ENCODE results near the gene NEUROD2. TPM values are rescaled to one million over a fixed set of nuclear protein-coding genes. Genes with fewer than 3 reads are reported as not detected.
A peak's percentile ranks its signal among the peaks of the same experiment; 100 is the strongest.

NEUROD2 gene
- total and polyA plus RNA-seq, 2 experiments from 2014 or later: not detected

DNA sequence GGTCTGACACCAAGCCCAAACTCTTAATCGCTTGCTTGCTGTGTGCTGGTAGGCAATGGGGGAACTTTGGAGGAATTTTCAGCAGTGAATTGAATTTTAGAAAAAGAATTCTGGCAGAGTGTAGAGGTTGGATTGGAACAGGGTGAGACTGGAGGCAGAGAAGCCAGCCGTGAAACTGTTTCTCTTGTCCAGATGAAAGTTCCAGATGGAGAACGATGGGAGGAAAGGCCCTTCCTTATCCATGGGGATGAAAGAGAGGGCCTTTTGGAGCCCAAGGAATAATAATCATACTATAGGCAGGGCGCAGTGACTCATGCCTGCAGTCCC is 26.0 kb downstream of the NEUROD2 start (continued):
- TF ChIP-seq, protein P1, sequence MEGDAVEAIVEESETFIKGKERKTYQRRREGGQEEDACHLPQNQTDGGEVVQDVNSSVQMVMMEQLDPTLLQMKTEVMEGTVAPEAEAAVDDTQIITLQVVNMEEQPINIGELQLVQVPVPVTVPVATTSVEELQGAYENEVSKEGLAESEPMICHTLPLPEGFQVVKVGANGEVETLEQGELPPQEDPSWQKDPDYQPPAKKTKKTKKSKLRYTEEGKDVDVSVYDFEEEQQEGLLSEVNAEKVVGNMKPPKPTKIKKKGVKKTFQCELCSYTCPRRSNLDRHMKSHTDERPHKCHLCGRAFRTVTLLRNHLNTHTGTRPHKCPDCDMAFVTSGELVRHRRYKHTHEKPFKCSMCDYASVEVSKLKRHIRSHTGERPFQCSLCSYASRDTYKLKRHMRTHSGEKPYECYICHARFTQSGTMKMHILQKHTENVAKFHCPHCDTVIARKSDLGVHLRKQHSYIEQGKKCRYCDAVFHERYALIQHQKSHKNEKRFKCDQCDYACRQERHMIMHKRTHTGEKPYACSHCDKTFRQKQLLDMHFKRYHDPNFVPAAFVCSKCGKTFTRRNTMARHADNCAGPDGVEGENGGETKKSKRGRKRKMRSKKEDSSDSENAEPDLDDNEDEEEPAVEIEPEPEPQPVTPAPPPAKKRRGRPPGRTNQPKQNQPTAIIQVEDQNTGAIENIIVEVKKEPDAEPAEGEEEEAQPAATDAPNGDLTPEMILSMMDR (conservative IDR thresholded peaks at IDR 0.05; ENCODE audit: low read depth in 2 of 2): no peak
- no peak for TF ChIP-seq CREB1 (CRISPR knock-in tag; IDR thresholded peaks at IDR 0.05; ENCODE audit: low read depth)

DNA sequence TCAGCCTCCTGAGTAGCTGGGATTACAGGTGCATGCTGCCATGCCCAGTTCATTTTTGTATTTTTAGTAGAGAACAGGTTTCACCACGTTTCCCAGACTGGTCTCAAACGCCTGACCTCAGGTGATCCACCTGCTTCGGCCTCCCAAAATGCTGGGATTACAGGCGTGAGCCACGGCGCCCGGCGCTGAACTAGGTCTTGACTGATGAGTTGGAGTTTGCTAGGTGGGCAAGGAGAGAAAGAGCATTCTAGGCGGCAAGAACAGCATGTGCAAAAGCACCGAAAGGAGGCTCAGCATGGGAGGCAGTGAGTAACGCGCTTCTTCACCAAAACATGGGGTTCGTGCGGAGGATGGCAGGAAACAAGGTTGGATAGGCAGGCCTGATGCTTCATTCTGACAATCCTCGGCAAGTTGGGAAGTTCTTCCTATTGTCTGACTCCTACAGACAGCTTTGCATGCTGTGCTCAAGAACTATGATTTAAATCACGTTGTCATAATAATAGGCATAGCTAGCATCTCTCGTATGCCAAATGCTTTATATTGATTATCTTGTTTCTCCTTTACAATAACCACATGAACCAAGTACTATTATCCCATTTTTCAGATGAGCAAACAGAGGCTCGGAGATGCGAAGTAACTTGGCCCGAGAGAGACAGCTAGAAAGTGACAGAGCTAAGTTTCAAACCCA is 26.5 kb downstream of the NEUROD2 start:
- H3K4me2 ChIP-seq: no peak overlapping the region
- Mint-ChIP-seq H3K4me1 (peaks cover 36% of the 10 kb centered on the region), H3K9me3 (no peaks in the 10 kb centered on the region), H3K4me3 (no peak overlapping the region), H3K27ac (no peak overlapping the region), H3K36me3 (ENCODE audit: low read depth) (no peaks in the 10 kb centered on the region), H3K27me3 (ENCODE audit: insufficient read depth, low read depth, poor library complexity) (peaks cover 13% of the 10 kb centered on the region)
- no peak overlapping the region for H2AFZ ChIP-seq
- TF ChIP-seq JUNB (IDR thresholded peaks at IDR 0.05; ENCODE audit: unreplicated experiment) (no peak), ZNF331 (CRISPR knock-in tag; IDR thresholded peaks at IDR 0.05; ENCODE audit: low read depth) (no peak)
- H3F3A ChIP-seq (replicated peaks; ENCODE audit: low read depth): peaks cover 6% of the 10 kb centered on the region; the same call in 1 of the 2 replicates
- H3K79me2 ChIP-seq (replicated peaks; ENCODE audit: insufficient read depth): no peaks in the 10 kb centered on the region
- no peak overlapping the region for H3K4me3 ChIP-seq
- DNase-seq (ENCODE audit: low spot score) (no peak), ATAC-seq (no peak)
- H3K36me3 ChIP-seq (ENCODE audit: insufficient read depth): no peaks in the 10 kb centered on the region
- no peaks in the 10 kb centered on the region for H4K20me1 ChIP-seq (replicated peaks; ENCODE audit: insufficient read depth)
- no peaks in the 10 kb centered on the region for H3K9me2 ChIP-seq (ENCODE audit: insufficient read depth)
- no peak overlapping the region for H3K27ac ChIP-seq (ENCODE audit: low read depth)
- no peaks in the 10 kb centered on the region for H3K27me3 ChIP-seq (ENCODE audit: insufficient read depth)
- peaks cover 35% of the 10 kb centered on the region for H3K4me1 ChIP-seq (ENCODE audit: insufficient read depth)

DNA sequence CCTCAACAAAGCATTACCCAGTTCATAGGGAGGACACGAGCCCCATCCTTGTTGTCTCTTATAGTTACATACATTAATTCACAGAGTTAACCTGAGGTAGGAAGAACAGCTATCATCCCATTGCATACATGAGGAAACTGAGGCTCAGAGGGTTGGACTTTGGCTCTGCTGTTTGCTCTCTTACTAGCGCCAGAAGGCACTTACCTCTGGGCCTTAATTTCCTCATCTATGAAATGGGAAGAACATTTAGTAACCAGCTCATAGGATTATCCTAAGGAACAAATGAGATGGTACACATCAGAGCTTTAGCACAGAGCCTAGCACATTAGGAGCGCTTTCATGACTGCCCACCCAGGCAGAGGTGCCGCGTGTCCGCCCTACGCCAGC is 27.6 kb downstream of the NEUROD2 start:
- peak overlapping the region; percentile 86 for H2AFZ ChIP-seq
- no peaks in the 10 kb centered on the region for H3K9me2 ChIP-seq (ENCODE audit: insufficient read depth)
- Mint-ChIP-seq H3K27me3 (ENCODE audit: insufficient read depth, low read depth, poor library complexity) (peaks cover 14% of the 10 kb centered on the region), H3K36me3 (ENCODE audit: low read depth) (no peaks in the 10 kb centered on the region), H3K4me3 (peak overlapping the region; percentile 60; the same call in 2 of the 3 replicates), H3K9me3 (no peaks in the 10 kb centered on the region), H3K27ac (peak overlapping the region; percentile 69; the same call in 1 of the 2 replicates), H3K4me1 (peaks cover 40% of the 10 kb centered on the region)
- no peaks in the 10 kb centered on the region for H4K20me1 ChIP-seq (replicated peaks; ENCODE audit: insufficient read depth)
- H3K27me3 ChIP-seq (ENCODE audit: insufficient read depth): no peaks in the 10 kb centered on the region
- H3K4me2 ChIP-seq: peak overlapping the region; percentile 79
- H3K79me2 ChIP-seq (replicated peaks; ENCODE audit: insufficient read depth): no peaks in the 10 kb centered on the region
- no peak overlapping the region for H3K27ac ChIP-seq (ENCODE audit: low read depth)
- peaks cover 38% of the 10 kb centered on the region for H3K4me1 ChIP-seq (ENCODE audit: insufficient read depth)
- ATAC-seq (no peak), DNase-seq (ENCODE audit: low spot score) (no peak)
- H3K36me3 ChIP-seq (ENCODE audit: insufficient read depth): no peaks in the 10 kb centered on the region
- H3K4me3 ChIP-seq: peak overlapping the region; percentile 40; the same call in 1 of the 2 replicates
- H3F3A ChIP-seq (replicated peaks; ENCODE audit: low read depth): peaks cover 8% of the 10 kb centered on the region
- TF ChIP-seq, protein P2, sequence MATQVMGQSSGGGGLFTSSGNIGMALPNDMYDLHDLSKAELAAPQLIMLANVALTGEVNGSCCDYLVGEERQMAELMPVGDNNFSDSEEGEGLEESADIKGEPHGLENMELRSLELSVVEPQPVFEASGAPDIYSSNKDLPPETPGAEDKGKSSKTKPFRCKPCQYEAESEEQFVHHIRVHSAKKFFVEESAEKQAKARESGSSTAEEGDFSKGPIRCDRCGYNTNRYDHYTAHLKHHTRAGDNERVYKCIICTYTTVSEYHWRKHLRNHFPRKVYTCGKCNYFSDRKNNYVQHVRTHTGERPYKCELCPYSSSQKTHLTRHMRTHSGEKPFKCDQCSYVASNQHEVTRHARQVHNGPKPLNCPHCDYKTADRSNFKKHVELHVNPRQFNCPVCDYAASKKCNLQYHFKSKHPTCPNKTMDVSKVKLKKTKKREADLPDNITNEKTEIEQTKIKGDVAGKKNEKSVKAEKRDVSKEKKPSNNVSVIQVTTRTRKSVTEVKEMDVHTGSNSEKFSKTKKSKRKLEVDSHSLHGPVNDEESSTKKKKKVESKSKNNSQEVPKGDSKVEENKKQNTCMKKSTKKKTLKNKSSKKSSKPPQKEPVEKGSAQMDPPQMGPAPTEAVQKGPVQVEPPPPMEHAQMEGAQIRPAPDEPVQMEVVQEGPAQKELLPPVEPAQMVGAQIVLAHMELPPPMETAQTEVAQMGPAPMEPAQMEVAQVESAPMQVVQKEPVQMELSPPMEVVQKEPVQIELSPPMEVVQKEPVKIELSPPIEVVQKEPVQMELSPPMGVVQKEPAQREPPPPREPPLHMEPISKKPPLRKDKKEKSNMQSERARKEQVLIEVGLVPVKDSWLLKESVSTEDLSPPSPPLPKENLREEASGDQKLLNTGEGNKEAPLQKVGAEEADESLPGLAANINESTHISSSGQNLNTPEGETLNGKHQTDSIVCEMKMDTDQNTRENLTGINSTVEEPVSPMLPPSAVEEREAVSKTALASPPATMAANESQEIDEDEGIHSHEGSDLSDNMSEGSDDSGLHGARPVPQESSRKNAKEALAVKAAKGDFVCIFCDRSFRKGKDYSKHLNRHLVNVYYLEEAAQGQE (IDR thresholded peaks at IDR 0.05; ENCODE audit: unreplicated experiment): no peak
- no peak for TF ChIP-seq CREB1 (CRISPR knock-in tag; IDR thresholded peaks at IDR 0.05; ENCODE audit: low read depth)
- no peak for TF ChIP-seq POLR2AphosphoS5 (IDR thresholded peaks at IDR 0.05; ENCODE audit: low read depth)
- no peak for TF ChIP-seq ZNF331 (CRISPR knock-in tag; IDR thresholded peaks at IDR 0.05; ENCODE audit: low read depth)
- TF ChIP-seq, protein P3, sequence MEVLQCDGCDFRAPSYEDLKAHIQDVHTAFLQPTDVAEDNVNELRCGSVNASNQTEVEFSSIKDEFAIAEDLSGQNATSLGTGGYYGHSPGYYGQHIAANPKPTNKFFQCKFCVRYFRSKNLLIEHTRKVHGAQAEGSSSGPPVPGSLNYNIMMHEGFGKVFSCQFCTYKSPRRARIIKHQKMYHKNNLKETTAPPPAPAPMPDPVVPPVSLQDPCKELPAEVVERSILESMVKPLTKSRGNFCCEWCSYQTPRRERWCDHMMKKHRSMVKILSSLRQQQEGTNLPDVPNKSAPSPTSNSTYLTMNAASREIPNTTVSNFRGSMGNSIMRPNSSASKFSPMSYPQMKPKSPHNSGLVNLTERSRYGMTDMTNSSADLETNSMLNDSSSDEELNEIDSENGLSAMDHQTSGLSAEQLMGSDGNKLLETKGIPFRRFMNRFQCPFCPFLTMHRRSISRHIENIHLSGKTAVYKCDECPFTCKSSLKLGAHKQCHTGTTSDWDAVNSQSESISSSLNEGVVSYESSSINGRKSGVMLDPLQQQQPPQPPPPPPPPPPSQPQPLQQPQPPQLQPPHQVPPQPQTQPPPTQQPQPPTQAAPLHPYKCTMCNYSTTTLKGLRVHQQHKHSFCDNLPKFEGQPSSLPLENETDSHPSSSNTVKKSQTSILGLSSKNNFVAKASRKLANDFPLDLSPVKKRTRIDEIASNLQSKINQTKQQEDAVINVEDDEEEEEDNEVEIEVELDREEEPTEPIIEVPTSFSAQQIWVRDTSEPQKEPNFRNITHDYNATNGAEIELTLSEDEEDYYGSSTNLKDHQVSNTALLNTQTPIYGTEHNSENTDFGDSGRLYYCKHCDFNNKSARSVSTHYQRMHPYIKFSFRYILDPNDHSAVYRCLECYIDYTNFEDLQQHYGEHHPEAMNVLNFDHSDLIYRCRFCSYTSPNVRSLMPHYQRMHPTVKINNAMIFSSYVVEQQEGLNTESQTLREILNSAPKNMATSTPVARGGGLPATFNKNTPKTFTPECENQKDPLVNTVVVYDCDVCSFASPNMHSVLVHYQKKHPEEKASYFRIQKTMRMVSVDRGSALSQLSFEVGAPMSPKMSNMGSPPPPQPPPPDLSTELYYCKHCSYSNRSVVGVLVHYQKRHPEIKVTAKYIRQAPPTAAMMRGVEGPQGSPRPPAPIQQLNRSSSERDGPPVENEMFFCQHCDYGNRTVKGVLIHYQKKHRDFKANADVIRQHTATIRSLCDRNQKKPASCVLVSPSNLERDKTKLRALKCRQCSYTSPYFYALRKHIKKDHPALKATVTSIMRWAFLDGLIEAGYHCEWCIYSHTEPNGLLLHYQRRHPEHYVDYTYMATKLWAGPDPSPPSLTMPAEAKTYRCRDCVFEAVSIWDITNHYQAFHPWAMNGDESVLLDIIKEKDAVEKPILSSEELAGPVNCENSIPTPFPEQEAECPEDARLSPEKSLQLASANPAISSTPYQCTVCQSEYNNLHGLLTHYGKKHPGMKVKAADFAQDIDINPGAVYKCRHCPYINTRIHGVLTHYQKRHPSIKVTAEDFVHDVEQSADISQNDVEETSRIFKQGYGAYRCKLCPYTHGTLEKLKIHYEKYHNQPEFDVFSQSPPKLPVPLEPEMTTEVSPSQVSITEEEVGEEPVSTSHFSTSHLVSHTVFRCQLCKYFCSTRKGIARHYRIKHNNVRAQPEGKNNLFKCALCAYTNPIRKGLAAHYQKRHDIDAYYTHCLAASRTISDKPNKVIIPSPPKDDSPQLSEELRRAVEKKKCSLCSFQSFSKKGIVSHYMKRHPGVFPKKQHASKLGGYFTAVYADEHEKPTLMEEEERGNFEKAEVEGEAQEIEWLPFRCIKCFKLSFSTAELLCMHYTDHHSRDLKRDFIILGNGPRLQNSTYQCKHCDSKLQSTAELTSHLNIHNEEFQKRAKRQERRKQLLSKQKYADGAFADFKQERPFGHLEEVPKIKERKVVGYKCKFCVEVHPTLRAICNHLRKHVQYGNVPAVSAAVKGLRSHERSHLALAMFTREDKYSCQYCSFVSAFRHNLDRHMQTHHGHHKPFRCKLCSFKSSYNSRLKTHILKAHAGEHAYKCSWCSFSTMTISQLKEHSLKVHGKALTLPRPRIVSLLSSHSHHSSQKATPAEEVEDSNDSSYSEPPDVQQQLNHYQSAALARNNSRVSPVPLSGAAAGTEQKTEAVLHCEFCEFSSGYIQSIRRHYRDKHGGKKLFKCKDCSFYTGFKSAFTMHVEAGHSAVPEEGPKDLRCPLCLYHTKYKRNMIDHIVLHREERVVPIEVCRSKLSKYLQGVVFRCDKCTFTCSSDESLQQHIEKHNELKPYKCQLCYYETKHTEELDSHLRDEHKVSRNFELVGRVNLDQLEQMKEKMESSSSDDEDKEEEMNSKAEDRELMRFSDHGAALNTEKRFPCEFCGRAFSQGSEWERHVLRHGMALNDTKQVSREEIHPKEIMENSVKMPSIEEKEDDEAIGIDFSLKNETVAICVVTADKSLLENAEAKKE (CRISPR knock-in tag; IDR thresholded peaks at IDR 0.05): no peak
- no peak for TF ChIP-seq STAT1 (IDR thresholded peaks at IDR 0.05; ENCODE audit: unreplicated experiment)
